ENCODE measurements around the gene ZMYND8. TPM values are rescaled to one million over a fixed set of nuclear protein-coding genes. Genes with fewer than 3 reads are reported as not detected.

Gene ZMYND8
- total RNA-seq, 3 donors from 2014 or later (not counting 1 experiment from before 2014, with no cell fraction given), result 57.6 to 72.6 (median 69.8) TPM

GRCh38 chr20:47276251-47276650, 80.2 kb downstream of the ZMYND8 start:
- WGBS (ENCODE audit: insufficient coverage), result 96% methylated on average over 20 of the region's 20 CpGs
- Mint-ChIP-seq H3K4me3 (no peak overlapping the region), H3K4me1 (peaks cover 22% of the 10 kb centered on the region in 2 donors), H3K9me3 (no peaks in the 10 kb centered on the region), H3K27me3 (ENCODE audit: low read depth in 2 of 2) (no peaks in the 10 kb centered on the region), H3K36me3 (peaks cover 11% of the 10 kb centered on the region), H3K27ac (peak overlapping the region in 1 of 2 donors; percentile 27)
- TF ChIP-seq CTCF (IDR thresholded peaks at IDR 0.05), result no peak
- DNase-seq, result no peak
- intact Hi-C loops (cut with micrococcal nuclease), result no loop called here
- H3K4me3 ChIP-seq (ENCODE audit: low read length), result no peak overlapping the region
- no peaks in the 10 kb centered on the region for H3K9me3 ChIP-seq (ENCODE audit: control insufficient read depth, insufficient read depth, low read length)
- H3K4me1 ChIP-seq (ENCODE audit: control insufficient read depth, insufficient read depth, low read length), result no peaks in the 10 kb centered on the region
- ATAC-seq, result no peak
- peaks cover 63% of the 10 kb centered on the region for H3K36me3 ChIP-seq (ENCODE audit: control insufficient read depth, insufficient read depth, low read length)
- no peak overlapping the region for H3K27ac ChIP-seq (ENCODE audit: low read length)
- no peaks in the 10 kb centered on the region for H3K27me3 ChIP-seq (ENCODE audit: control insufficient read depth, insufficient read depth, low read length)

- intact Hi-C loops (cut with micrococcal nuclease), result no loop called here
- H3K9me3 ChIP-seq (ENCODE audit: control insufficient read depth, insufficient read depth, low read length), result no peaks in the 10 kb centered on the region
- no peak overlapping the region for H3K4me3 ChIP-seq (ENCODE audit: low read length)
- Mint-ChIP-seq H3K4me3 (no peak overlapping the region), H3K36me3 (peaks cover 5% of the 10 kb centered on the region), H3K9me3 (no peaks in the 10 kb centered on the region), H3K27me3 (ENCODE audit: low read depth in 2 of 2) (no peaks in the 10 kb centered on the region), H3K27ac (peak overlapping the region in 1 of 2 donors; percentile 81), H3K4me1 (peaks cover 17 to 22% of the 10 kb centered on the region in 2 donors)
- WGBS (ENCODE audit: insufficient coverage), result 98% methylated on average over 4 of the region's 6 CpGs
- ATAC-seq (no peak), DNase-seq (no peak)
- no peaks in the 10 kb centered on the region for H3K27me3 ChIP-seq (ENCODE audit: control insufficient read depth, insufficient read depth, low read length)
- no peak overlapping the region for H3K27ac ChIP-seq (ENCODE audit: low read length)
- peaks cover 59% of the 10 kb centered on the region for H3K36me3 ChIP-seq (ENCODE audit: control insufficient read depth, insufficient read depth, low read length)
- TF ChIP-seq CTCF (IDR thresholded peaks at IDR 0.05), result no peak
- H3K4me1 ChIP-seq (ENCODE audit: control insufficient read depth, insufficient read depth, low read length), result no peaks in the 10 kb centered on the region
Measured at GRCh38 chr20:47275548-47275947, 81.0 kb downstream of the ZMYND8 start.

GRCh38 chr20:47274401-47275108, 81.9 kb downstream of the ZMYND8 start:
- Mint-ChIP-seq H3K36me3 (no peaks in the 10 kb centered on the region), H3K4me3 (no peak overlapping the region), H3K4me1 (peaks cover 13 to 16% of the 10 kb centered on the region in 2 donors), H3K9me3 (no peaks in the 10 kb centered on the region), H3K27me3 (ENCODE audit: low read depth in 2 of 2) (no peaks in the 10 kb centered on the region), H3K27ac (peak overlapping the region; percentile 64 to 81)
- Histone ChIP-seq H3K27ac (ENCODE audit: low read length) (no peak overlapping the region), H3K9me3 (ENCODE audit: control insufficient read depth, insufficient read depth, low read length) (no peaks in the 10 kb centered on the region), H3K36me3 (ENCODE audit: control insufficient read depth, insufficient read depth, low read length) (peaks cover 53% of the 10 kb centered on the region), H3K27me3 (ENCODE audit: control insufficient read depth, insufficient read depth, low read length) (no peaks in the 10 kb centered on the region), H3K4me1 (ENCODE audit: control insufficient read depth, insufficient read depth, low read length) (no peaks in the 10 kb centered on the region), H3K4me3 (ENCODE audit: low read length) (no peak overlapping the region)
- peak in 1 of 3 donors; percentile 57 for ATAC-seq
- 78% methylated on average over 4 of the region's 4 CpGs for WGBS (ENCODE audit: insufficient coverage)
- DNase-seq, result no peak
- intact Hi-C loops (cut with micrococcal nuclease), result no loop called here
- TF ChIP-seq CTCF (IDR thresholded peaks at IDR 0.05), result no peak
